Activated CD4-positive, alpha-beta memory T cell treated with anti-CD3 and anti-CD28 coated beads for 36 hours (primary cell): ENCODE measurements around the gene ROR2. TPM values are rescaled to one million over a fixed set of nuclear protein-coding genes. Genes with fewer than 3 reads are reported as not detected.

Source experiments
- CTCF ChIA-PET: fragments of 350-600 bp; sonication (Branson Sonifier 250); formaldehyde crosslinking; loops from one replicate; lab custom pipeline; 2021; ENCODE audit warnings: antibody characterized with exemption, inconsistent platforms; lab: Charles Lee
- POLR2A ChIA-PET: fragments of 350-600 bp; sonication (Branson Sonifier 250); formaldehyde crosslinking; loops from one replicate; lab custom pipeline; 2021; ENCODE audit warnings: antibody characterized with exemption; lab: Charles Lee
- DNase-seq: peaks from one replicate; pipeline ENCODE4 v3.0.0-alpha.2; 2020
- H3K27ac Mint-ChIP-seq: one replicate; pipeline ENCODE4 v1.8.0; 2021; ENCODE audit warnings: mixed read lengths
- H3K27me3 Mint-ChIP-seq: one replicate; pipeline ENCODE4 v1.8.0; 2021; ENCODE audit warnings: mixed read lengths
- H3K36me3 Mint-ChIP-seq: one replicate; pipeline ENCODE4 v1.8.0; 2021; ENCODE audit warnings: mixed read lengths
- H3K4me1 Mint-ChIP-seq: one replicate; pipeline ENCODE4 v1.8.0; 2021; ENCODE audit warnings: low read depth, mixed read lengths
- H3K4me3 Mint-ChIP-seq: one replicate; pipeline ENCODE4 v1.8.0; 2021; ENCODE audit warnings: mild to moderate bottlenecking, mixed read lengths
- H3K9me3 Mint-ChIP-seq: one replicate; pipeline ENCODE4 v1.8.0; 2021; ENCODE audit warnings: mixed read lengths
- intact Hi-C: fragments of 100-400 bp; cut with micrococcal nuclease; formaldehyde crosslinking; loops from one replicate; pipeline ENCODE4 v1.15.1; 2023
- total RNA-seq, 2 experiments: library from RNA; stranded (reverse); gene quantifications; one replicate each; pipeline ENCODE4 v1.2.3, GENCODE V29; 2021

Gene ROR2
- total RNA-seq, 2 experiments from 2014 or later, result 0.05 to 0.31 TPM

- Mint-ChIP-seq H3K4me3 (no peak overlapping the region), H3K4me1 (no peaks in the 10 kb centered on the region), H3K36me3 (no peaks in the 10 kb centered on the region), H3K27me3 (peaks cover 2% of the 10 kb centered on the region), H3K27ac (no peak overlapping the region), H3K9me3 (no peaks in the 10 kb centered on the region)
- CTCF ChIA-PET, result no interaction called here
- intact Hi-C loops, result no loop called here
- no peak for DNase-seq
- POLR2A ChIA-PET, result no interaction called here
These were observed 285.4 kb downstream of the ROR2 start for GRCh38 chr9:91664663-91665062.

DNA sequence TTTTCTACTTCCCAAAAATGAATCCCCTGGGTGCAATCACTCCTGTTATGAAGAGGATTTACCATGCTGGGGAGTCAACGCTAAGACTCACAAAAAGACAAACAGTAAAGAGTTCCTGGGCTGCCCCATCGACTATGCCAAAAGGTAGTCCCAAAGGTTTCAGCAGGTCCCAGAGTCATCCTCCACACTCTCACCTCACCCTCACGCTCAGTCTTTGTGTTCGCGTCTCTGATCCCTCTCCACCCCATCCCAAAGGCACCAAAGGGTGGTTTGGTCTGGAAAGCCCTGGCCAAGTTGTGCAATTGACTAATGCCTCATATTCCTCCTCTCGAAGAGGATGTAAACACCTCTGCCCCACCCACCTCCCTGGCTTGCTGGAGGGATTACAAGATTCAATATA is 286.2 kb downstream of the ROR2 start:
- Mint-ChIP-seq H3K27me3 (peaks cover 2% of the 10 kb centered on the region), H3K4me1 (no peaks in the 10 kb centered on the region), H3K9me3 (no peaks in the 10 kb centered on the region), H3K27ac (no peak overlapping the region), H3K36me3 (no peaks in the 10 kb centered on the region), H3K4me3 (no peak overlapping the region)
- intact Hi-C loops, result no loop called here
- ChIA-PET CTCF (no interaction called here), POLR2A (no interaction called here)
- no peak for DNase-seq

DNA sequence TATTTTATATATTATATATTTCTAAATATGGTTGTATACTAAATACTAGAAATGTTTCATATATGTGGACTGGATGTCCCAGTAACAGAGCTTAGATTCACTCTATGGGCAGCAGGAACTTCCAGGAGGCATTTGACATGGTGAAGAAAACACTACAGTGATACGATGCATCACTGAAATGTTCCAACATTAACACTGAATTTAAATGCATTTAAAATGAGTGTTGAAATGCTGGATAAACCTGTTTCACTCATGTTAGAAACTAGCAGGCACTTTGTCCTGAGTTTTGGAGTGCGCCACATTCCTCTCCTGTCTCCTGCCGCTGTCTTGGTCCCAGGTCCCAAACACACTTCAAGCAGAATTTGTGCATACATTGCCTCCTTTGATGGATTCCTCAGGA is 288.6 kb downstream of the ROR2 start:
- H3K27ac Mint-ChIP-seq, result no peak overlapping the region
- no peaks in the 10 kb centered on the region for H3K4me1 Mint-ChIP-seq
- H3K4me3 Mint-ChIP-seq, result no peak overlapping the region
- no peak for DNase-seq
- ChIA-PET POLR2A (no interaction called here), CTCF (no interaction called here)
- H3K9me3 Mint-ChIP-seq, result no peaks in the 10 kb centered on the region
- no peaks in the 10 kb centered on the region for H3K36me3 Mint-ChIP-seq
- H3K27me3 Mint-ChIP-seq, result peaks cover 2% of the 10 kb centered on the region
- intact Hi-C loops, result no loop called here

GRCh38 chr9:91660521-91660920 is 289.5 kb downstream of the ROR2 start:
- Mint-ChIP-seq H3K27ac (no peak overlapping the region), H3K4me1 (no peaks in the 10 kb centered on the region), H3K36me3 (no peaks in the 10 kb centered on the region), H3K4me3 (no peak overlapping the region), H3K9me3 (no peaks in the 10 kb centered on the region), H3K27me3 (peaks cover 2% of the 10 kb centered on the region)
- ChIA-PET CTCF (interaction anchor here (1.0 to 1.5 kb wide), 2 partner anchors 57 to 65 kb away, joined by 3 read pairs; no protein-coding TSS in a partner anchor), POLR2A (no interaction called here)
- DNase-seq, result no peak
- intact Hi-C loops, result no loop called here

- peaks cover 2% of the 10 kb centered on the region for H3K27me3 Mint-ChIP-seq
- no peaks in the 10 kb centered on the region for H3K9me3 Mint-ChIP-seq
- H3K4me3 Mint-ChIP-seq, result no peak overlapping the region
- POLR2A ChIA-PET, result no interaction called here
- intact Hi-C loops, result no loop called here
- no peaks in the 10 kb centered on the region for H3K36me3 Mint-ChIP-seq
- DNase-seq, result no peak
- CTCF ChIA-PET, result interaction anchor here (1.0 to 1.5 kb wide), 3 partner anchors 57 to 74 kb away, joined by 3 read pairs; no protein-coding TSS in a partner anchor
- H3K27ac Mint-ChIP-seq, result no peak overlapping the region
- H3K4me1 Mint-ChIP-seq, result no peaks in the 10 kb centered on the region
These were observed 290.2 kb downstream of the ROR2 start for GRCh38 chr9:91659529-91660495.

DNA sequence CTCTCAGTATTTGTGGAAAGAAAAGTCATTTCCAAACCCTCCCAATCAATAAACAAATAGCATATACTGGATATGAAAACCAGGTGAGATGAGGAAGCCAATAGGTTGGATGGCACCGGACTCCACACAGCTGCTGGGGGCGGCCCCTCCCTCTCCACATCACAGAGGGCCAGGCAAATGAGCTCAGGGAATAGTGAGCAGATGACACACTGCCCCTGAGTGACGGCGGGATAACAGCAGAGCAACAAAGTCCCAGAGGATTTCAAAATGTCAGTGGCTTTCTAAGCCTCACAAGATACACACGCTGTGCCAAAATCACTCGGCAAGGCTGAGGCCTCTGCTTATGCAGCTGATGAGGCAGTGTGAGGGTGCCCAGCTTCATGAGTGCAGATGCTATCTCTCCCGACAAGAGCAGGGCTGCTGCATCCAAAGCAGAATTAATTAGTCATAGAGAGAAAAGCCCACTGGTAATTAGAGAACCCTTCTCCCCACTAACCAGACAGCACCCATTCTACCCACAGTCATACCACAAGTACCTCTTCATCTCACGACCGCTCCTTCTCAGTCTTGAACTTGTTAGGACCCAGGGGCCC is 291.4 kb downstream of the ROR2 start:
- DNase-seq, result no peak
- H3K9me3 Mint-ChIP-seq, result no peaks in the 10 kb centered on the region
- CTCF ChIA-PET, result interaction anchor here (0.6 to 1.5 kb wide), 3 partner anchors 59 to 802 kb away, joined by 3 read pairs; no protein-coding TSS in a partner anchor
- intact Hi-C loops, result no loop called here
- no peaks in the 10 kb centered on the region for H3K36me3 Mint-ChIP-seq
- H3K4me3 Mint-ChIP-seq, result no peak overlapping the region
- POLR2A ChIA-PET, result no interaction called here
- H3K27me3 Mint-ChIP-seq, result peaks cover 2% of the 10 kb centered on the region
- H3K27ac Mint-ChIP-seq, result no peak overlapping the region
- H3K4me1 Mint-ChIP-seq, result no peaks in the 10 kb centered on the region

DNA sequence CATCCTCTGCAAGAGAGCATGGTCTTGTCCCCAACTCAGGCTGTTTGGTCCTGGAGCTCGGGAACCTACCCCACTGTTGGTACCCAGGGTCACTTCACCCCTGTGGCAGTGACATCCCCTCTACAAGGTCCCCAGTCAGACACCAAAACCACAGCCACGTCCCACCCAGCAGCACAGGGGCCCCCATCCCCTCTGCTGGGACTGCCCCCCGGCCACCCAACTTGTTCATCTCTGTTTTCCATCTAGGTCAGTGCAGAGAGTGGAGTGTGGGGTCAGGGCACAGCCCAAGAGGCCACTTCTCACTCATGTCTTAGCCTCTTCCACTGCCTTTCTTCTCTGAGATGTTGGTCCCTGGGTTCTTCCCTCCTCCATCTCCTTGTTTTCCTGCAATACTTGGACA is 292.5 kb downstream of the ROR2 start:
- no peaks in the 10 kb centered on the region for H3K36me3 Mint-ChIP-seq
- H3K9me3 Mint-ChIP-seq, result no peaks in the 10 kb centered on the region
- CTCF ChIA-PET, result no interaction called here
- peaks cover 2% of the 10 kb centered on the region for H3K27me3 Mint-ChIP-seq
- POLR2A ChIA-PET, result interaction anchor here (0.5 kb wide), 1 partner anchor 851 kb away, joined by 3 read pairs; no protein-coding TSS in a partner anchor
- H3K27ac Mint-ChIP-seq, result no peak overlapping the region
- DNase-seq, result no peak
- H3K4me3 Mint-ChIP-seq, result no peak overlapping the region
- H3K4me1 Mint-ChIP-seq, result no peaks in the 10 kb centered on the region
- intact Hi-C loops, result no loop called here

GRCh38 chr9:91655658-91656057 is 294.4 kb downstream of the ROR2 start:
- DNase-seq, result no peak
- no peak overlapping the region for H3K27ac Mint-ChIP-seq
- no peaks in the 10 kb centered on the region for H3K9me3 Mint-ChIP-seq
- intact Hi-C loops, result no loop called here
- no peaks in the 10 kb centered on the region for H3K4me1 Mint-ChIP-seq
- H3K36me3 Mint-ChIP-seq, result no peaks in the 10 kb centered on the region
- POLR2A ChIA-PET, result no interaction called here
- H3K27me3 Mint-ChIP-seq, result peaks cover 2% of the 10 kb centered on the region
- no peak overlapping the region for H3K4me3 Mint-ChIP-seq
- CTCF ChIA-PET, result interaction anchor here (0.8 kb wide), 1 partner anchor 261 kb away, joined by 3 read pairs; no protein-coding TSS in a partner anchor

- CTCF ChIA-PET, result interaction anchor here (0.8 kb wide), 1 partner anchor 262 kb away, joined by 3 read pairs; no protein-coding TSS in a partner anchor
- Mint-ChIP-seq H3K27ac (no peak overlapping the region), H3K4me3 (no peak overlapping the region), H3K4me1 (no peaks in the 10 kb centered on the region), H3K9me3 (no peaks in the 10 kb centered on the region), H3K27me3 (peaks cover 3% of the 10 kb centered on the region), H3K36me3 (no peaks in the 10 kb centered on the region)
- intact Hi-C loops, result no loop called here
- POLR2A ChIA-PET, result no interaction called here
- DNase-seq, result no peak
These were observed 294.8 kb downstream of the ROR2 start for GRCh38 chr9:91655215-91655614.

GRCh38 chr9:91654527-91654926 is 295.5 kb downstream of the ROR2 start:
- CTCF ChIA-PET, result no interaction called here
- intact Hi-C loops, result no loop called here
- no peaks in the 10 kb centered on the region for H3K4me1 Mint-ChIP-seq
- H3K9me3 Mint-ChIP-seq, result no peaks in the 10 kb centered on the region
- H3K4me3 Mint-ChIP-seq, result no peak overlapping the region
- H3K36me3 Mint-ChIP-seq, result no peaks in the 10 kb centered on the region
- DNase-seq, result no peak
- POLR2A ChIA-PET, result no interaction called here
- H3K27me3 Mint-ChIP-seq, result peaks cover 5% of the 10 kb centered on the region
- H3K27ac Mint-ChIP-seq, result no peak overlapping the region

DNA sequence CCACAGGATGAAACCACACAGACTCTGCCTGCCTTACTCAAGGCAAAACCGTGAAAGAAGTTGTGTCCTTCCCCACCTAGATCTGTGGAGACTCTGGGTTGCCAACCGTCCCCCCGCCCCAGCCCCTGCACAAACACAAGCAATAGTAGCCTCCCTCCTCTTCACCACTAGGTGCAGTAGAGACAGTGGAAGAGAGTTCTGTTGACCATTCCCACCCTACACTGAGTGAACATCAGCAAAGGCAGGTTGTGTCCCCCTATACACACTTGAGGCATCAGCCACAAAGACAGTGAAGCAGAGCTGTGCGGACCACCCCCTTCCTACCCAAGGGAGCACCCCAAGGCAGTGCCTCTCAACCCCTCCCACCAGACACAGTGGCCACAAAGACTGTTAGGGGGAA is 302.7 kb downstream of the ROR2 start:
- Mint-ChIP-seq H3K27ac (no peak overlapping the region), H3K4me3 (no peak overlapping the region), H3K4me1 (no peaks in the 10 kb centered on the region), H3K9me3 (no peaks in the 10 kb centered on the region), H3K27me3 (peaks cover 11% of the 10 kb centered on the region), H3K36me3 (no peaks in the 10 kb centered on the region)
- POLR2A ChIA-PET, result no interaction called here
- intact Hi-C loops, result no loop called here
- CTCF ChIA-PET, result no interaction called here
- DNase-seq, result no peak

DNA sequence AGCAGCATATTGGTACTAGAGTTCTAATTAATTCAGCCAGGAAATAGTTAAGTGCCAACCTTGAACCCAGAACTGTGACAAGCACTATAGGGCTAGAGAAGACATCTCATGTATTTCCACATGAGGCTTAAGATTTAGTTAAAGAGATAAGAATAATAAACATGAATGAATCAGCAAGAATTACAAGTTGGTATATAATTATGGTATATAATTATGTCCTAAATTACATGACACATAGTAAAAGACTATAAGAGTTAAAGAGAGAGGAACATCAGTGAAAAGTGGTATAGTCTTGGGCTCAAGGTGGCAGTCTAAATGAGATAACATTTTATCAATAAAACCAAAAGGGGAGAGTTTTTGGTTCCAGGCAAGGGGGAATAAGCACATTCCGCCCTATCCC is 303.3 kb downstream of the ROR2 start:
- H3K36me3 Mint-ChIP-seq, result no peaks in the 10 kb centered on the region
- intact Hi-C loops, result no loop called here
- CTCF ChIA-PET, result no interaction called here

More for the DNA sequence above, 303.3 kb downstream of the ROR2 start:
- POLR2A ChIA-PET, result no interaction called here
- H3K27me3 Mint-ChIP-seq, result peaks cover 11% of the 10 kb centered on the region
- H3K4me3 Mint-ChIP-seq, result no peak overlapping the region
- no peak for DNase-seq
- H3K9me3 Mint-ChIP-seq, result no peaks in the 10 kb centered on the region
- no peaks in the 10 kb centered on the region for H3K4me1 Mint-ChIP-seq
- no peak overlapping the region for H3K27ac Mint-ChIP-seq
